Stomach (tissue), 4 donors: Measurements from ENCODE around the gene CDH23.
A peak's percentile ranks its signal among the peaks of the same experiment; 100 is the strongest.

Experiments
- EP300 ChIP-seq: sonication (generic); formaldehyde crosslinking; IDR thresholded peaks from one replicate; pipeline ENCODE4 v1.6.1; 2017; ENCODE audit warnings: antibody characterized with exemption
- POLR2A ChIP-seq, 4 donors: fragments of 450-650 bp; IDR thresholded peaks; one replicate each; pipeline ENCODE4 v1.6.1; 2016; ENCODE audit warnings: antibody characterized with exemption in 4 of 4, control low read depth in 2 of 4, mild to moderate bottlenecking in 1 of 4, moderate library complexity in 1 of 4
- POLR2AphosphoS5 ChIP-seq, 3 donors: sonication (generic); formaldehyde crosslinking; IDR thresholded peaks; one replicate each; pipeline ENCODE4 v1.6.1; 2016; ENCODE audit warnings: antibody characterized with exemption in 3 of 3
- TF ChIP-seq, protein P1 (sequence below), 7 experiments: fragments of 450-650 bp in 4 of 7; fragments of 200-600 bp in 3 of 7; sonication (generic) in 3 of 7; IDR thresholded peaks; one replicate each; pipeline ENCODE4 v1.5.1; 2016 to 2019; ENCODE audit warnings: antibody characterized with exemption in 7 of 7, control low read depth in 2 of 7, mild to moderate bottlenecking in 1 of 7

DNA sequence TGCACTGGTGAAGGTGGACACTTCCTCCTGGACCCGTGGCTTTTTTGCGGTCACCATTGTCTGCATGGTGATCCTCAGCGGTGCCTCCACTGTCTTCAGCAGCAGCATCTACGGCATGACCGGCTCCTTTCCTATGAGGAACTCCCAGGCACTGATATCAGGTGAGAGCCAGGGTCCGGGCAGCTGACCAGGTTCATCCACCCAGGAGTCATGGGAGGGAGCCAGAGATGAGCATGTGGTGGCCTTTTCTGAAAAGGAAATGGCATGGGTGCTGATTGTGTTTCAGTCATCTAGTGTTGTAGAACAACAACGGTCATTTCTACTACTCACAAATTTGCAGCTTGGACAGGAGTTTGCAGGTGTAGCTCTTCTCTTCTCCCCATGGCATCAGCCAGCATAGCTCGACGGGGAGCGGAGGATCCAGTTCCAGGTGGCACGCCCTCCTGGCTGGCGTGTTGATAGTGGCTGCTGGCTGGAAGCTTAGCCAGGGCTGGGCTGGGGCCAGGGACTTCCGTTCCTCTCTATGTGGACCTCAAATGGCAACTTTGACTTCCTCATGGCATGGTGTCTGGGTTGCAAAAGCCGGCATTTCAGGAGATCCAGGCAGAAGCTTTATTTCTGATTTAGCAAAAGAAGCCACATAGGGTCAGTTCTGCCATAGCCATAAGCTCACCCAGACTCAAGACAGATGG lies 44.9 kb upstream of the CDH23 start:
- TF ChIP-seq POLR2A (IDR thresholded peaks at IDR 0.05), result no peak
- TF ChIP-seq, protein P1, sequence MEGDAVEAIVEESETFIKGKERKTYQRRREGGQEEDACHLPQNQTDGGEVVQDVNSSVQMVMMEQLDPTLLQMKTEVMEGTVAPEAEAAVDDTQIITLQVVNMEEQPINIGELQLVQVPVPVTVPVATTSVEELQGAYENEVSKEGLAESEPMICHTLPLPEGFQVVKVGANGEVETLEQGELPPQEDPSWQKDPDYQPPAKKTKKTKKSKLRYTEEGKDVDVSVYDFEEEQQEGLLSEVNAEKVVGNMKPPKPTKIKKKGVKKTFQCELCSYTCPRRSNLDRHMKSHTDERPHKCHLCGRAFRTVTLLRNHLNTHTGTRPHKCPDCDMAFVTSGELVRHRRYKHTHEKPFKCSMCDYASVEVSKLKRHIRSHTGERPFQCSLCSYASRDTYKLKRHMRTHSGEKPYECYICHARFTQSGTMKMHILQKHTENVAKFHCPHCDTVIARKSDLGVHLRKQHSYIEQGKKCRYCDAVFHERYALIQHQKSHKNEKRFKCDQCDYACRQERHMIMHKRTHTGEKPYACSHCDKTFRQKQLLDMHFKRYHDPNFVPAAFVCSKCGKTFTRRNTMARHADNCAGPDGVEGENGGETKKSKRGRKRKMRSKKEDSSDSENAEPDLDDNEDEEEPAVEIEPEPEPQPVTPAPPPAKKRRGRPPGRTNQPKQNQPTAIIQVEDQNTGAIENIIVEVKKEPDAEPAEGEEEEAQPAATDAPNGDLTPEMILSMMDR (IDR thresholded peaks at IDR 0.05), result no peak
- TF ChIP-seq POLR2AphosphoS5 (IDR thresholded peaks at IDR 0.05), result peak in 1 of 3 donors; percentile 41
- TF ChIP-seq EP300, result no peak
